ENCODE results near the gene CDNF. TPM values are rescaled to one million over a fixed set of nuclear protein-coding genes. Genes with fewer than 3 reads are reported as not detected.
"Not testable (repeated sequence)": the region's sequence is repeated elsewhere in the genome, so short reads cannot be mapped to it uniquely, and the experiment has no call there.

Gene CDNF
- total RNA-seq, 2 experiments from 2014 or later: 3.2 to 3.7 TPM

DNA sequence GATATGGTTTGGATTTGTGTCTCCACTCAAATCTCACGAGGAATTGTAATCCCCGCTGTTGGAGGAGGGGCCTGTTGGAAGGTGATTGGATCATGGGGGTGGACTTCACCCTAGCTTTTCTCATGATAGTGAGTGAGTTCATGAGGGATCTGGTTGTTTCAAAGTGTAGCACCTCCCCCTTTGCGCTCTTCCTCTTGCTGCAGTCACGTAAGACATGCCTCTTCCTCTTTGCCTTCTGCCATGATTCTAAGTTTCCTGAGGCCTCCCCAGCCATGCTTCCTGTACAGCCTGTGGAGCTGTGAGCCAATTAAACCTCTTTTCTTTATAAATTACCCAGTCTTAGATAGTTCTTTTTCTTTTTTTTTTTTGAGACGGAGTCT lies 17.1 kb downstream of the CDNF start:
- POLR2A ChIA-PET: no interaction called here

DNA sequence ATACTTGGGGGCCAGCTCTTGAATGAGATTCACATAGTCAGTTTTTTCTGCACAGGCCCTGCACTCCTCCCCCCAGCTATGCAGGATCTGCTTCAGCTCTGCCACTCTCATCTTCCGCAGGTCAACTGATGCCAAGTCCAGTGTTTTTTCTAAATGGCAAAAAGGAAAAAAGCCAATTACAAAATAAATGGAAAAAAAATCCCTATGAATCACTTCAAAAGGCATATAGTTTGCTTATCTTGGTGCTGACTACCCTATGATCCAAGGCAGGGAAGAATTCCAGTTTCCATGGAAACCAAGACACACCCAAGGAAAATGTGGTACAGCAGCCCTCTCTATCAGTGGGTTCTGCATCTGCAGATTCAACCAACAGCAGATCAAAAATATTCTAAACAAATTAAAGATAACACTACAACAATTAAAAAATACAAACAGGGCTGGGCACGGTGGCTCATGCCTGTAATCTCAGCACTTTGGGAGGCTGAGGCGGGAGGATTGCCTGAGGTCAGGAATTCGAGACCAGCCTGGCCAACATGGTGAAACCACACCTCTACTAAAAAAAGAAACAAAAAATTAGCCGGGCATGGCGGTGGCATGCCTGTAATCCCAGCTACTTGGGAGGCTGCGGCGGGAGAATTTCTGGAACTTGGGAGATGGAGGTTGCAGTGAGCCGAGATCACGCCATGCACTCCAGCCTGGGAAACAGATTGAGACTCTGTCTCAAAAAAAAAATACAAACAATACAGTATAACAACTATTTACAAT lies 17.6 kb downstream of the CDNF start:
- ChIA-PET CTCF (interaction anchor here (0.5 to 1.0 kb wide), 2 partner anchors 260 to 273 kb away, joined by 3 read pairs; no protein-coding TSS in a partner anchor), POLR2A (interaction anchor here (1.2 kb wide), 1 partner anchor 277 kb away, joined by 7 read pairs; no protein-coding TSS in a partner anchor)
- H3K27me3 Mint-ChIP-seq: no peaks in the 10 kb centered on the region
- no peaks in the 10 kb centered on the region for H3K36me3 Mint-ChIP-seq (ENCODE audit: low read depth)
- no peaks in the 10 kb centered on the region for H3K9me3 Mint-ChIP-seq
- no peak overlapping the region for H3K27ac Mint-ChIP-seq
- Histone ChIP-seq H3K4me3 (ENCODE audit: low read length) (no peak overlapping the region), H3K27ac (ENCODE audit: low read depth in 1 of 2, low read length in 2 of 2) (no peak overlapping the region), H3K4me1 (ENCODE audit: insufficient read depth, low read length) (no peaks in the 10 kb centered on the region), H3K27me3 (ENCODE audit: control insufficient read depth in 1 of 2, insufficient read depth in 2 of 2, low read length in 2 of 2) (no peaks in the 10 kb centered on the region), H3K36me3 (ENCODE audit: insufficient read depth, low read length) (no peaks in the 10 kb centered on the region), H3K9me3 (ENCODE audit: control insufficient read depth in 1 of 2, insufficient read depth in 1 of 2, low read length in 2 of 2) (no peaks in the 10 kb centered on the region)
- no peak overlapping the region for H3K4me3 Mint-ChIP-seq
- intact Hi-C loops (cut with DNase I, micrococcal nuclease): loop anchor here (5.0 kb wide), 6 partner anchors 218 to 1038 kb away; no protein-coding TSS in a partner anchor
- TF ChIP-seq, protein P1, sequence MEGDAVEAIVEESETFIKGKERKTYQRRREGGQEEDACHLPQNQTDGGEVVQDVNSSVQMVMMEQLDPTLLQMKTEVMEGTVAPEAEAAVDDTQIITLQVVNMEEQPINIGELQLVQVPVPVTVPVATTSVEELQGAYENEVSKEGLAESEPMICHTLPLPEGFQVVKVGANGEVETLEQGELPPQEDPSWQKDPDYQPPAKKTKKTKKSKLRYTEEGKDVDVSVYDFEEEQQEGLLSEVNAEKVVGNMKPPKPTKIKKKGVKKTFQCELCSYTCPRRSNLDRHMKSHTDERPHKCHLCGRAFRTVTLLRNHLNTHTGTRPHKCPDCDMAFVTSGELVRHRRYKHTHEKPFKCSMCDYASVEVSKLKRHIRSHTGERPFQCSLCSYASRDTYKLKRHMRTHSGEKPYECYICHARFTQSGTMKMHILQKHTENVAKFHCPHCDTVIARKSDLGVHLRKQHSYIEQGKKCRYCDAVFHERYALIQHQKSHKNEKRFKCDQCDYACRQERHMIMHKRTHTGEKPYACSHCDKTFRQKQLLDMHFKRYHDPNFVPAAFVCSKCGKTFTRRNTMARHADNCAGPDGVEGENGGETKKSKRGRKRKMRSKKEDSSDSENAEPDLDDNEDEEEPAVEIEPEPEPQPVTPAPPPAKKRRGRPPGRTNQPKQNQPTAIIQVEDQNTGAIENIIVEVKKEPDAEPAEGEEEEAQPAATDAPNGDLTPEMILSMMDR (IDR thresholded peaks at IDR 0.05): no peak
- DNase-seq (no peak), ATAC-seq (ENCODE audit: poor library complexity) (no peak)
- peaks cover 4% of the 10 kb centered on the region for H3K4me1 Mint-ChIP-seq (ENCODE audit: low read depth)

More for the DNA sequence above, 17.1 kb downstream of the CDNF start:
- intact Hi-C loops (cut with DNase I, micrococcal nuclease): loop anchor here (5.0 kb wide), 6 partner anchors 218 to 1038 kb away; no protein-coding TSS in a partner anchor
- H3K36me3 Mint-ChIP-seq (ENCODE audit: low read depth): no peaks in the 10 kb centered on the region
- peaks cover 4% of the 10 kb centered on the region for H3K4me1 Mint-ChIP-seq (ENCODE audit: low read depth)
- Histone ChIP-seq H3K4me1 (ENCODE audit: insufficient read depth, low read length) (no peaks in the 10 kb centered on the region), H3K9me3 (ENCODE audit: control insufficient read depth in 1 of 2, insufficient read depth in 1 of 2, low read length in 2 of 2) (no peaks in the 10 kb centered on the region), H3K4me3 (ENCODE audit: low read length) (no peak overlapping the region), H3K27ac (ENCODE audit: low read depth in 1 of 2, low read length in 2 of 2) (no peak overlapping the region), H3K27me3 (ENCODE audit: control insufficient read depth in 1 of 2, insufficient read depth in 2 of 2, low read length in 2 of 2) (no peaks in the 10 kb centered on the region), H3K36me3 (ENCODE audit: insufficient read depth, low read length) (no peaks in the 10 kb centered on the region)
- no peaks in the 10 kb centered on the region for H3K27me3 Mint-ChIP-seq
- no peak overlapping the region for H3K27ac Mint-ChIP-seq
- no peak for DNase-seq
- CTCF ChIA-PET: interaction anchor here (1.0 kb wide), 1 partner anchor 261 kb away, joined by 3 read pairs; no protein-coding TSS in a partner anchor
- no peaks in the 10 kb centered on the region for H3K9me3 Mint-ChIP-seq
- H3K4me3 Mint-ChIP-seq: no peak overlapping the region
- TF ChIP-seq, protein P1 (IDR thresholded peaks at IDR 0.05): no peak
- ATAC-seq (ENCODE audit: poor library complexity): no peak

DNA sequence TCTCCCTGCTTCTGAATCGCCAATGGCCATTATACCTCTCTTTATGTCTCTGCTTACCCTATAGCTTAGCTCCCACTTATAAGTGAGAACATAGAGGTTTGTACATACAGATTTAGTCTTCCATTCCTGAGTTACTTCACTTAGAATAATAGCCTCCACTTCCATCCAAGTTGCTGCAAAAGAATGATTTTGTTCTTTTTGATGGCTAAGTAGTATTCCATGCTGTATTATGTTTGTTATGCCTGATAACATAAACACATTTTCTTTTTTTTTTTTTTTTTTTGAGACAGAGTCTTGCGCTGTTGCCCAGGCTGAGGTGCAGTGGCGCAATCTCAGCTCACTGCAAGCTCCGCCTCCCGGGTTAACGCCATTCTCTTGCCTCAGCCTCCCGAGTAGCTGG lies 21.1 kb downstream of the CDNF start:
- H3K27me3 ChIP-seq (ENCODE audit: control insufficient read depth in 1 of 2, insufficient read depth in 2 of 2, low read length in 2 of 2); H3K9me3 ChIP-seq (ENCODE audit: control insufficient read depth in 1 of 2, insufficient read depth in 1 of 2, low read length in 2 of 2); H3K4me1 ChIP-seq (ENCODE audit: insufficient read depth, low read length); H3K27ac ChIP-seq (ENCODE audit: low read depth in 1 of 2, low read length in 2 of 2); H3K27ac Mint-ChIP-seq; H3K27me3 Mint-ChIP-seq; DNase-seq; H3K4me3 ChIP-seq (ENCODE audit: low read length); H3K36me3 Mint-ChIP-seq (ENCODE audit: low read depth); H3K9me3 Mint-ChIP-seq; intact Hi-C loops (cut with DNase I, micrococcal nuclease); H3K4me1 Mint-ChIP-seq (ENCODE audit: low read depth); ATAC-seq (ENCODE audit: poor library complexity); POLR2A ChIA-PET; H3K36me3 ChIP-seq (ENCODE audit: insufficient read depth, low read length); H3K4me3 Mint-ChIP-seq: not testable (repeated sequence)
- CTCF ChIA-PET: interaction anchor here (0.6 kb wide), 1 partner anchor 284 kb away, joined by 4 read pairs; no protein-coding TSS in a partner anchor

All from CD4-positive, alpha-beta T cell (primary cell).